Measurements from ENCODE around the gene LY6G5C.
"Not testable (repeated sequence)": the region's sequence is repeated elsewhere in the genome, so short reads cannot be mapped to it uniquely, and the experiment has no call there.

LY6G5C gene

GRCh38 chr6:31715022-31715958 lies 34.4 kb upstream of the LY6G5C start, which contains the start of gene LY6G6D:
TSS of gene LY6G6D (plus strand) at chr6:31715348. CDS start at chr6:31715356, 8 bp downstream.
- DNase-seq (ENCODE audit: low read depth): no peak

GRCh38 chr6:31713991-31714684 lies 33.3 kb upstream of the LY6G5C start:
- DNase-seq (ENCODE audit: low read depth): no peak

- DNase-seq (ENCODE audit: low read depth): no peak
Observed at GRCh38 chr6:31713465-31713864, 32.6 kb upstream of the LY6G5C start.

- no peak for DNase-seq (ENCODE audit: low read depth)
Observed at GRCh38 chr6:31712296-31712695, 31.4 kb upstream of the LY6G5C start.

- DNase-seq (ENCODE audit: low read depth): no peak
Observed at GRCh38 chr6:31711233-31711632, 30.4 kb upstream of the LY6G5C start.

GRCh38 chr6:31710523-31711219 lies 29.8 kb upstream of the LY6G5C start:
- DNase-seq (ENCODE audit: low read depth): no peak

GRCh38 chr6:31709157-31709556 lies 28.3 kb upstream of the LY6G5C start:
- DNase-seq (ENCODE audit: low read depth): not testable (repeated sequence)

- no peak for DNase-seq (ENCODE audit: low read depth)
Observed at GRCh38 chr6:31708224-31708623, 27.4 kb upstream of the LY6G5C start.

- no peak for DNase-seq (ENCODE audit: low read depth)
Observed at GRCh38 chr6:31707701-31708100, 26.8 kb upstream of the LY6G5C start.

GRCh38 chr6:31706599-31706998 lies 25.7 kb upstream of the LY6G5C start, which contains the start of gene LY6G6F:
TSS of gene LY6G6F (plus strand) at chr6:31706866. CDS start at chr6:31706907, 41 bp downstream.
- no peak for DNase-seq (ENCODE audit: low read depth)

GRCh38 chr6:31705931-31706330 lies 25.1 kb upstream of the LY6G5C start:
- DNase-seq (ENCODE audit: low read depth): no peak

GRCh38 chr6:31702819-31703716 lies 22.2 kb upstream of the LY6G5C start, which contains the start of gene ABHD16A:
TSS of gene ABHD16A (minus strand) at chr6:31703324. CDS start at chr6:31703281, 43 bp downstream.
- peak; percentile 95 for DNase-seq (ENCODE audit: low read depth)

- no peak for DNase-seq (ENCODE audit: low read depth)
Observed at GRCh38 chr6:31702405-31702818, 21.5 kb upstream of the LY6G5C start.

- no peak for DNase-seq (ENCODE audit: low read depth)
Observed at GRCh38 chr6:31701666-31702404, 21.0 kb upstream of the LY6G5C start.

GRCh38 chr6:31700740-31701401 lies 20.0 kb upstream of the LY6G5C start:
- DNase-seq (ENCODE audit: low read depth): no peak

GRCh38 chr6:31697555-31697954 lies 16.7 kb upstream of the LY6G5C start:
- no peak for DNase-seq (ENCODE audit: low read depth)

- no peak for DNase-seq (ENCODE audit: low read depth)
Observed at GRCh38 chr6:31693535-31693934, 12.7 kb upstream of the LY6G5C start.

- no peak for DNase-seq (ENCODE audit: low read depth)
Observed at GRCh38 chr6:31692886-31693285, 12.0 kb upstream of the LY6G5C start.

GRCh38 chr6:31692353-31692752 lies 11.5 kb upstream of the LY6G5C start:
- DNase-seq (ENCODE audit: low read depth): no peak

- no peak for DNase-seq (ENCODE audit: low read depth)
Observed at GRCh38 chr6:31691564-31692108, 10.8 kb upstream of the LY6G5C start.
